ENCODE results near the gene HIBADH.
"Not testable (repeated sequence)": the region's sequence is repeated elsewhere in the genome, so short reads cannot be mapped to it uniquely, and the experiment has no call there.

Gene HIBADH

GRCh38 chr7:27585781-27586447 is 76.8 kb downstream of the HIBADH start (continued):
- no peak for TF ChIP-seq ZNF701 (tag by site-specific recombination; IDR thresholded peaks at IDR 0.05)
- no peak for TF ChIP-seq ZNF416 (tag by site-specific recombination; IDR thresholded peaks at IDR 0.05)
- no peak for TF ChIP-seq ZBTB17 (tag by site-specific recombination; IDR thresholded peaks at IDR 0.05)
- TF ChIP-seq ZNF670 (tag by site-specific recombination; IDR thresholded peaks at IDR 0.05; ENCODE audit: low read depth) = no peak
- no peak for TF ChIP-seq ZNF529 (tag by site-specific recombination; IDR thresholded peaks at IDR 0.05; ENCODE audit: insufficient replicate concordance)
- TF ChIP-seq ZNF184 (tag by site-specific recombination; IDR thresholded peaks at IDR 0.05) = no peak
- no peak for TF ChIP-seq ZNF785 (tag by site-specific recombination; IDR thresholded peaks at IDR 0.05)
- TF ChIP-seq ZFHX2 (tag by site-specific recombination; conservative IDR thresholded peaks at IDR 0.05) = no peak

DNA sequence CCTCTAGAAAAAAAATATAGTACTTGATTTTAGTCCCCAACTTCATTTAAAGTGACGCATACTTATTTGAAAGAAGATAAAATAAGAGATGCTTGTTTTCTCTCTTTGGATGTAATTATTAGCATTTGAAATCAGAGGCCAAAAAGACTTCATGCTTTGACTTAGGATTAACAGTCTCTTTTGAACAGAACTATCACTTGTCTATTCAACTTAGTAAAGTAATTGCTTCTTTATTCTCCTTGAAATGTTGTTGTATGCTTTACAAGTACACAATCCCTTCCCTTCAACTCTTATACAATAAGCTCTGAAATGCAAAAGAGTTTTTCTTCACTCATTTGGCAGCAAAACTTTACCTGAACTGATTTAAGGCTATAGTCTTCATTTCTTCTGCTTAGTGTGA is 80.8 kb downstream of the HIBADH start:
- Histone ChIP-seq H3K9me3 (ENCODE audit: control insufficient read depth, insufficient read depth, low read depth, low read length) (no peaks in the 10 kb centered on the region), H3K4me3 (ENCODE audit: low read depth, low read length) (no peak overlapping the region), H3K4me1 (ENCODE audit: control insufficient read depth, insufficient read depth, low read length) (no peaks in the 10 kb centered on the region), H3K36me3 (ENCODE audit: control insufficient read depth in 2 of 2, insufficient read depth in 1 of 2, low read length in 2 of 2) (peaks cover 0 to 3% of the 10 kb centered on the region in 2 experiments; a peak in 1 of 3 replicates), H3K27ac (ENCODE audit: extremely low read depth, low read depth, low read length) (no peak overlapping the region)
- CTCF ChIA-PET = interaction anchor here (0.7 kb wide), 1 partner anchor 373 kb away, joined by 3 read pairs; no protein-coding TSS in a partner anchor
- TF ChIP-seq ZNF398 (tag by site-specific recombination; IDR thresholded peaks at IDR 0.05) (no peak), OVOL3 (tag by site-specific recombination; IDR thresholded peaks at IDR 0.05) (no peak), ZSCAN30 (tag by site-specific recombination; IDR thresholded peaks at IDR 0.05) (no peak)
- POLR2A ChIA-PET = interaction anchor here (0.8 kb wide), 1 partner anchor 397 kb away, joined by 3 read pairs; the partner anchor contains the start of gene HOXA11

DNA sequence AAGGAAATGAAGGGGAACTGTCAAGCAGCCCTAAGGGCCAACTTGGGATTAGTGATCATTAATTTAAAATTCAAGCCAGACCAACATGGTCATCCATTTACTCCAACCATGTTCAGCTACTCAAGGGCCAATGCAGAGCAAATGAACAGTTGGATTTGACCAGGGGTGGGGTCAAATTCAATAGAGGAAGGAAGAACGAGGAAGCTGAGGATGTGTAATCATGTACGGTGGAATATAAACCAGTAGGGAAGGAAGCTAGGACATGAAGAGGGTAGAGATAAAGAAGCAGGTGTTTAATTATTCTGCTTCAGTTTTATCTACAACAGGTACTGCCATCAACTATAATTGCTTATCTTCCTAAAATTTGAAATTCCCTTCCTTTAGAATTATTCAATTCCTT is 81.6 kb downstream of the HIBADH start:
- H3K4me1 ChIP-seq (ENCODE audit: control insufficient read depth, insufficient read depth, low read length) = no peaks in the 10 kb centered on the region
- H3K9me3 ChIP-seq (ENCODE audit: control insufficient read depth, insufficient read depth, low read depth, low read length) = no peaks in the 10 kb centered on the region
- TF ChIP-seq, protein P1, sequence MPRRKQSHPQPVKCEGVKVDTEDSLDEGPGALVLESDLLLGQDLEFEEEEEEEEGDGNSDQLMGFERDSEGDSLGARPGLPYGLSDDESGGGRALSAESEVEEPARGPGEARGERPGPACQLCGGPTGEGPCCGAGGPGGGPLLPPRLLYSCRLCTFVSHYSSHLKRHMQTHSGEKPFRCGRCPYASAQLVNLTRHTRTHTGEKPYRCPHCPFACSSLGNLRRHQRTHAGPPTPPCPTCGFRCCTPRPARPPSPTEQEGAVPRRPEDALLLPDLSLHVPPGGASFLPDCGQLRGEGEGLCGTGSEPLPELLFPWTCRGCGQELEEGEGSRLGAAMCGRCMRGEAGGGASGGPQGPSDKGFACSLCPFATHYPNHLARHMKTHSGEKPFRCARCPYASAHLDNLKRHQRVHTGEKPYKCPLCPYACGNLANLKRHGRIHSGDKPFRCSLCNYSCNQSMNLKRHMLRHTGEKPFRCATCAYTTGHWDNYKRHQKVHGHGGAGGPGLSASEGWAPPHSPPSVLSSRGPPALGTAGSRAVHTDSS (tag by site-specific recombination; IDR thresholded peaks at IDR 0.05) = no peak
- TF ChIP-seq SALL2 (tag by site-specific recombination; IDR thresholded peaks at IDR 0.05; ENCODE audit: borderline replicate concordance) = no peak
- TF ChIP-seq EGR2 (tag by site-specific recombination; IDR thresholded peaks at IDR 0.05; ENCODE audit: low read depth) = no peak
- TF ChIP-seq ZFP3 (tag by site-specific recombination; IDR thresholded peaks at IDR 0.05; ENCODE audit: low read depth) = no peak
- CTCF ChIA-PET = interaction anchor here (0.7 kb wide), 1 partner anchor 372 kb away, joined by 3 read pairs; no protein-coding TSS in a partner anchor
- H3K27ac ChIP-seq (ENCODE audit: extremely low read depth, low read depth, low read length) = no peak overlapping the region
- POLR2A ChIA-PET = no interaction called here
- H3K36me3 ChIP-seq (ENCODE audit: control insufficient read depth in 2 of 2, insufficient read depth in 1 of 2, low read length in 2 of 2) = peaks cover 0 to 3% of the 10 kb centered on the region in 2 experiments; a peak in 1 of 3 replicates
- no peak overlapping the region for H3K4me3 ChIP-seq (ENCODE audit: low read depth, low read length)

DNA sequence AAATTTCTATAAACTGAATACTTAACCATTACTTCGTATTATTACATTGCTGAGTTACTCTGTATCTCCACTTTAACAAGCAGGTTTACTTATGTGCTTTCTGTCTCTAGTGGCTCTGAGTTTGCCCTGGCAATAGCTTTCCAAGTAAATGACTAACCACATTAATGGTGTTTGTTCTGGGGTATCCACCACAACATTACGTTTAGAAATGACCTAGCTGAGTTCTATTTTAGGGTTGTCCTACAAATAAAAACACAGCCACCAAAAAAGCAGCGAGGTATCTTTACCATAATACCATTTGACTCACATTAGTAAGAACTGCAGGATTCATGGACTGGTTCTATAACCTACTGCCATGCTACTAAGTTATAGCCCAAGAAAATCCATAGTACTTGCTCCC is 83.1 kb downstream of the HIBADH start:
- no peaks in the 10 kb centered on the region for H3K4me1 ChIP-seq (ENCODE audit: control insufficient read depth, insufficient read depth, low read length)
- ChIA-PET POLR2A (no interaction called here), CTCF (no interaction called here)
- TF ChIP-seq ZSCAN16 (tag by site-specific recombination; IDR thresholded peaks at IDR 0.05) (no peak), ZNF610 (tag by site-specific recombination; IDR thresholded peaks at IDR 0.05; ENCODE audit: borderline replicate concordance) (no peak), PATZ1 (tag by site-specific recombination; IDR thresholded peaks at IDR 0.05) (no peak)
- no peaks in the 10 kb centered on the region for H3K9me3 ChIP-seq (ENCODE audit: control insufficient read depth, insufficient read depth, low read depth, low read length)
- no peak overlapping the region for H3K27ac ChIP-seq (ENCODE audit: extremely low read depth, low read depth, low read length)
- H3K4me3 ChIP-seq (ENCODE audit: low read depth, low read length) = no peak overlapping the region
- H3K36me3 ChIP-seq (ENCODE audit: control insufficient read depth in 2 of 2, insufficient read depth in 1 of 2, low read length in 2 of 2) = no peaks in the 10 kb centered on the region

DNA sequence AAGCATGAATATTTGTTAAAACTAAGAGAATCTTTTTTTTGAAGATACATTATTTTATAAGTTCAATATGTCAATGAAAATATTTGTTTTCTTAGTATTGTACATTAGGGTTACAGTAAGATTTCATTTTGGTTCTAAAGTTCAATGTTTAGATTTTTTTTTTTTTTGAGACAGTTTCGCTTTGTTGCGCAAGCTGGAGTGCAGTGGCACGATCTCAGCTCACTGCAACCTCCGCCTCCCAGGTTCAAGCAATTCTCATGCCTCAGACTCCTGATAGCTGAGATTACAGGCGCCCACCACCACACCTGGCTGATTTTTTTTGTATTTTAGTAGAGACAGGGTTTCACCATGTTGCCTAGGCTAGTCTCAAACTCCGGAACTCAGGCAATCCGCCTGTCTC is 84.5 kb downstream of the HIBADH start:
- POLR2A ChIA-PET; H3K9me3 ChIP-seq (ENCODE audit: control insufficient read depth, insufficient read depth, low read depth, low read length); H3K4me1 ChIP-seq (ENCODE audit: control insufficient read depth, insufficient read depth, low read length); H3K27ac ChIP-seq (ENCODE audit: extremely low read depth, low read depth, low read length); H3K36me3 ChIP-seq (ENCODE audit: control insufficient read depth in 2 of 2, insufficient read depth in 1 of 2, low read length in 2 of 2); H3K4me3 ChIP-seq (ENCODE audit: low read depth, low read length): not testable (repeated sequence)
- CTCF ChIA-PET = interaction anchor here (0.7 to 4.6 kb wide), 5 partner anchors 9 to 439 kb away, joined by 3 to 23 read pairs (median 4); no protein-coding TSS in a partner anchor

Measured in HEK293 (cell line).